GM21526 (cell line): ENCODE measurements around the gene PDK2.

Source experiments
- ATAC-seq: cut with Tn5 transposase; IDR thresholded peaks from one replicate; pipeline ENCODE4 v1.9.1; 2021; ENCODE audit warnings: moderate library complexity; ENCODE audit not compliant: unreplicated experiment, low FRiP score

PDK2 gene

GRCh38 chr17:50097926-50098325, 2.8 kb downstream of the PDK2 start:
- ATAC-seq = no peak

- ATAC-seq = no peak
These were observed 3.4 kb downstream of the PDK2 start for GRCh38 chr17:50098583-50098982.

- ATAC-seq = no peak
These were observed 3.9 kb downstream of the PDK2 start for GRCh38 chr17:50099003-50099402.

GRCh38 chr17:50100480-50100883, 5.3 kb downstream of the PDK2 start:
- no peak for ATAC-seq

- ATAC-seq = no peak
These were observed 5.8 kb downstream of the PDK2 start for GRCh38 chr17:50100921-50101345.

GRCh38 chr17:50101346-50102163, 6.4 kb downstream of the PDK2 start:
- ATAC-seq = no peak

- no peak for ATAC-seq
These were observed 7.2 kb downstream of the PDK2 start for GRCh38 chr17:50102164-50102991.

GRCh38 chr17:50103252-50103651, 8.1 kb downstream of the PDK2 start:
- ATAC-seq = no peak

GRCh38 chr17:50103941-50104340, 8.8 kb downstream of the PDK2 start:
- no peak for ATAC-seq

- no peak for ATAC-seq
These were observed 10.7 kb downstream of the PDK2 start for GRCh38 chr17:50105811-50106210.

GRCh38 chr17:50106393-50107131, 11.4 kb downstream of the PDK2 start:
- no peak for ATAC-seq

- no peak for ATAC-seq
These were observed 12.8 kb downstream of the PDK2 start for GRCh38 chr17:50107790-50108414.

GRCh38 chr17:50108556-50108955, 13.4 kb downstream of the PDK2 start:
- no peak for ATAC-seq

GRCh38 chr17:50109207-50109606, 14.1 kb downstream of the PDK2 start:
- ATAC-seq = no peak

- ATAC-seq = no peak
These were observed 14.6 kb downstream of the PDK2 start for GRCh38 chr17:50109785-50110184.

- ATAC-seq = no peak
These were observed 15.6 kb downstream of the PDK2 start for GRCh38 chr17:50110591-50111349.

- ATAC-seq = no peak
These were observed 16.8 kb downstream of the PDK2 start for GRCh38 chr17:50111673-50112655.

- no peak for ATAC-seq
These were observed 17.5 kb downstream of the PDK2 start for GRCh38 chr17:50112694-50113093.
